Ishikawa (cell line): ENCODE measurements around the gene NUDT14.

ENCODE experiments used
- CEBPB ChIP-seq: IDR thresholded peaks from 2 replicates; pipeline ENCODE4 v1.6.1; 2012
- EGR1 ChIP-seq: IDR thresholded peaks from 2 replicates; pipeline ENCODE4 v1.6.1; 2012
- EP300 ChIP-seq: IDR thresholded peaks from 2 replicates; pipeline ENCODE4 v1.6.1; 2012; ENCODE audit warnings: borderline replicate concordance
- FOXM1 ChIP-seq: IDR thresholded peaks from 2 replicates; pipeline ENCODE4 v1.6.1; 2012; ENCODE audit warnings: low read depth, borderline replicate concordance
- RAD21 ChIP-seq: IDR thresholded peaks from 2 replicates; pipeline ENCODE4 v1.6.1; 2012; ENCODE audit warnings: low read depth
- TAF1 ChIP-seq: IDR thresholded peaks from 2 replicates; pipeline ENCODE4 v1.6.1; 2012; ENCODE audit warnings: low read depth, mild to moderate bottlenecking
- YY1 ChIP-seq: IDR thresholded peaks from 2 replicates; pipeline ENCODE4 v1.6.1; 2012; ENCODE audit warnings: low read depth
- ZBTB7A ChIP-seq: IDR thresholded peaks from 2 replicates; pipeline ENCODE4 v1.6.1; 2012; ENCODE audit warnings: low read depth
- TF ChIP-seq, protein P1 (sequence below): IDR thresholded peaks from 2 replicates; pipeline ENCODE4 v1.6.1; 2012

DNA sequence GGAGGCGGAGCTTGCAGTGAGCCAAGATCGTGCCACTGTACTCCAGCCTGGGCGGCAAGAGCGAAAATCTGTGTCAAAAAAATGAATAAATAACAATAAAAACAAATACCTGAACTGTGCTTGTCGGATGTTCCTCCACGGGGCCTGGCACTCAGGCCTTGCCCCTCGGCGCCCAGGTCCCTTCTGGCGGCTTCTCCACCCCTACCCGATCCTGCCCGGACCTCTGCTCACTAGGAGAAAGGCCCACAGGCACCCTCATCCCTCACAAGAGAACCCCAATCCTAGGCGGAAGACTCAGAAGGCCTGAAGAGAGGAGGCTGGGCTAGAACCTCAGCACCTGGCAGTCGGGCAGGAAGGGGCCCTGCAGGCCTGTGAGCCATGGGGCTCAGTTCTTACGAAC lies 46.2 kb upstream of the NUDT14 start:
- TF ChIP-seq EP300 (no peak), TAF1 (no peak), RAD21 (no peak), EGR1 (no peak), FOXM1 (no peak), CEBPB (no peak), ZBTB7A (no peak), YY1 (no peak)
- TF ChIP-seq, protein P1, sequence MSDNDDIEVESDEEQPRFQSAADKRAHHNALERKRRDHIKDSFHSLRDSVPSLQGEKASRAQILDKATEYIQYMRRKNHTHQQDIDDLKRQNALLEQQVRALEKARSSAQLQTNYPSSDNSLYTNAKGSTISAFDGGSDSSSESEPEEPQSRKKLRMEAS: no peak
